Activated T-helper 1 cell treated with Interleukin-2 at 50 U/mL for 16 hours (primary cell): ENCODE data around the gene FOXN3.

Source experiments
- DNase-seq: peaks from one replicate; pipeline ENCODE4 v3.0.0-alpha.2; 2020; ENCODE audit warnings: low read depth

Gene FOXN3

GRCh38 chr14:89331398-89331797 is 85.6 kb downstream of the FOXN3 start:
- DNase-seq, result no peak

- DNase-seq, result no peak
Observed at GRCh38 chr14:89330236-89331002, 86.6 kb downstream of the FOXN3 start.

DNA sequence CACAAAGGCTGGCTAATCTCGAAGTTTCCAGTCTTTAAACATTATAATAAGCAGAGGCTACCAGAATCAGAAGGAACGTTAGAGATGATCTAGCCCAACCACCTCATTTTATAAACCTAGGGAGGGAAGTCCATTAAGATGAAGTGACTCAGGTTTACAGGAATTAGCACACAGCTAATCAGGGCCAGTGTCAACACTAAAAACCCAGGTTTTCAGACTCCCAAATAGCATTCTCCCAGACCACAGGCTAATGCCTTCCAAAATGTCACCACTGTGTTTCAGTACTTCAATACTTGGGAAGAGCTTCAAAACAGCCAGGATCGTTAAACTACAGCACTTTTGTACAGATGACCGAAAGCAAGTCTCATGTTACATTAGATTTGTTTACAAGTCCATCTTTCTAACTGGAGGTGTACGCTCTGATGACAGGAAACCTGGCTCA is 89.2 kb downstream of the FOXN3 start:
- no peak for DNase-seq

GRCh38 chr14:89325959-89326358 is 91.1 kb downstream of the FOXN3 start:
- no peak for DNase-seq

DNA sequence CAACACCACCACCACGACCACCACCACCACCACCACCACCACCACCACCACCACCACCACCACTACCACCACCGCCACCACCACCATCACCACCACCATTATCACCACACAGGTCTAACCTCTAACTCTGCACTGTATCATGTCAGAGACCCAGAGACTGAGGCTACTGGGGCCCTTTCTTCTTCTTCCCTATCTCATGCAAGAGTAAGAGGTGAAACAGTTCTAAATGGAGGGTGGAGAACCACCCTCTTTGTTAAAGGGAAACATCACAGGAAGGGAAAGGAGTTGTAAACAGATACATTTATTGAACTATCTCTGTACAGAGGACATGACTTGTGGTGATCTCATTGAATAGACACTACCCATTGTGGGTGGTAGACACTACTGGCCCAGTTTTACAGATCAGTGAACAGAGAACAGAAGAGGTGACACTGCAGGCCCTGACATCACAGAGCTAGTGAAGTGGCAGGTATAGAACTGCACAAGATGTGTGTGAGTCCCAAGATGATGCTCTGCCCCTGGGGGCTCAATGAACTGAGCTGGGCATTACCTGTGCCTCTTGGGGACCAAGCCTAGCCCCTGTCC is 91.6 kb downstream of the FOXN3 start:
- no peak for DNase-seq

- DNase-seq, result no peak
Observed at GRCh38 chr14:89324501-89325298, 92.3 kb downstream of the FOXN3 start.

DNA sequence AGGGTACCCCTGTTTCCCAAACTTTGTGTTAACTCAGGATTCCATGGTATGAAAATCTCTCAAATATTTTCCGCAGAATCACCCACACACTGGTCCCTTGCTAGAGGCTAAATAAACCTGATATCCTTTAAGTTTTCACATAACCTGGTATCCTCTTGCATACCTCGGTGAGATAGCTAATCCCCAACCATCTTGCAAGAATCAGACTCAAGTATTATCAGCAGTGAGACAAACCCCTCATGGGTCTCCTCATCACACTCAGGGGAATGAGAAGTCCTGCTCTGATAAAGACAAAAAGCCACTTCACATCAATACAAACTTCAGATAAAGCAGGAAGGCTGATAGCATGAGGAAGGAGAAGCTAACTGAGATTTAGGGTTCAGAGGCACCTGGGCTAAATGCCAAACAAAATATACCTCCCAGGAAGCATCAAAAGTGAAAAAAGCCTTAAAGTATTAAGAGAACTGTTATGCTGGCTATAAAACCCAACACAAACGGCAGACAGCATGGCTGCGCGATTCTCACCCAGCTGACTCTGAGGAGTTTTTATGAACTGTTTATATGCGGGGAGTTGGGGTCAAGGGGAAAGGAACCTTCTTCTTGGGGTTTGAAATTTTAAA is 96.5 kb downstream of the FOXN3 start:
- no peak for DNase-seq

- DNase-seq, result no peak
Observed at GRCh38 chr14:89319687-89320086, 97.3 kb downstream of the FOXN3 start.

GRCh38 chr14:89317051-89317691 is 99.9 kb downstream of the FOXN3 start:
- no peak for DNase-seq

- no peak for DNase-seq
Observed at GRCh38 chr14:89315493-89316470, 101.3 kb downstream of the FOXN3 start.

DNA sequence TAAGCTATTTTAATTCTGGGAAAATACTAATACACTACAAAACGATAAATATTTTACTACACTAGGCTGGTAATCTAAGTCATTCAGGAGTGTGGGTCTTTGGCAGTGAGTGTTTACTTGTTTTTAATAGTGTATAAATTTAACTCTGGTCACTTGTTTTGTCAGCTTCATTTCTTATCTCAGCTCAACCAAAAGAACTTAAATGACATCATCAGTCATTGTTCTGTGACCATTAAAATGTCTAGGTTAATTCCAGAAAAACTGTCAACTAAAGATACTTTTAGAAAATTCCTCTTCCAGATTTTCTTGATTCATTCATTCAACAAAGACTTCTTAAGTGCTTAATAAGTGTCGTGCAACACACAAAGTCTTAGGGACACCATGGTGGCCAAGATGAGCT is 102.8 kb downstream of the FOXN3 start:
- DNase-seq, result no peak

DNA sequence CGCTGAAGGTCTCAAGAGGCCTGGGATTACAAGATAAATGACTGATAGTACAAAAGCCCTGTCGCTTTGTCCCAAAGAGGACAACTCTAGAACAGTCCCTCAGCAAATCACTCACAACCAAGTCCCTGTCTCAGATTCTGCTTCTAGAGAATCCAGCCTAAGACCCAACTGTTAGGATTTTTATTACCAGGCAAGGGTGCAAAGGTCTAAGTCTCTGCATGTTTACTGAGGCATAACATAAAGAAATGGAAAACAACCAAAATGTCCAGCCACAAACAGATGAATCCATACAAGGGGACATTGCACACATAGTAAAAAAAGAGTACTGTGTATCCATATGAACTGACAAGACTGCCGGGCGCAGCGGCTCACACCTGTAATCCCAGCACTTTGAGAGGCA is 104.1 kb downstream of the FOXN3 start:
- no peak for DNase-seq

DNA sequence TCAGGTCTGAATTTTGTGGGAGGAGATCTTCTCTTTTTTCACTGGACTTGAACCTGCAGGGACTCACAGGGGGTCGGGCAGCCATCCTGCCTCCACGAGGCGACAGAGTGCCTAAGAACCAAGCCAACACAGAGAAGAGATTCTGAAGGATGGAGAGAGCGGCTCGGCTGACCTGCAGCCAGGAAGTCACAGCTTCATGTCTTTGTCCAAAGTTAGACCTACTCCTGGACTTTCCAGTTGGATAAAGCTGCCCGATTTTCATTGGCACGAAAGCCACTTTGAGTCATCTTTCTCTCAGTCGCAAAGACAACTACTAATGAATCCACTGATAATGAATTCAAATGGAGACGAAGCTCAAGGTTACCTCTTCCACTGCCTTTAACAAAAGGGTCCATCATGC is 106.8 kb downstream of the FOXN3 start:
- DNase-seq, result no peak

DNA sequence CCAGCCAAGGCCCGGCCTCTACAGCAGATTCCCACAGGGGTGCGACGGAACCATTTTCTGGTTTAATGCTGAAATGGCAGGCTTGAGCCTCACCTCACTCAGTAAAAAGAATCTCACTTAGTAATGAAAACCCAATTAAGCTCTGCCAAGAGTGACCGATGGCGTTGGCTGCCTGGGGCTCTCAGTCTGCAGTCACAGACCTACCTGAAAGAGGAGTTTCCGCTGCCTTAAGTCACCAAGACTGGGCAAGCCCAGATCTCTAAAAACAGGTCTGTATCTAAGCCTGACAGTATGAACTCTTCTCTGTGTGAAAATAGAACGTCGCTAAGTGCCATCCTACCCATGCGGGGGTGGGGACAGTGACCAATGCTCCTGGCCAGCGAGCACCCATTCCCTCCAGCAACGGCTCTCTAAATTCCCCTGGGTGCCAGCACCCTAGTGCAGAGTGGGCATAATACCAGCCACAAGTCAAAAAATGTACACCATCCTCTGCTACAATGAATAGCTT is 107.3 kb downstream of the FOXN3 start:
- DNase-seq, result no peak

- DNase-seq, result no peak
Observed at GRCh38 chr14:89308232-89308959, 108.6 kb downstream of the FOXN3 start.

GRCh38 chr14:89307409-89307808 is 109.6 kb downstream of the FOXN3 start:
- no peak for DNase-seq

- no peak for DNase-seq
Observed at GRCh38 chr14:89304972-89305703, 111.9 kb downstream of the FOXN3 start.

- DNase-seq, result no peak
Observed at GRCh38 chr14:89304561-89304960, 112.5 kb downstream of the FOXN3 start.
